ENCODE results near the gene SF3A2.

- TF ChIP-seq ZFP30 (CRISPR knock-in tag; IDR thresholded peaks at IDR 0.05) (no peak), TSHZ2 (CRISPR knock-in tag; IDR thresholded peaks at IDR 0.05) (no peak), ARNTL (CRISPR knock-in tag; IDR thresholded peaks at IDR 0.05; ENCODE audit: borderline replicate concordance, low read depth) (no peak)
Observed at GRCh38 chr19:2237869-2238153, 1.2 kb downstream of the SF3A2 start.
